Measurements from ENCODE around the gene NAGA. TPM values are rescaled to one million over a fixed set of nuclear protein-coding genes. Genes with fewer than 3 reads are reported as not detected.
A peak's percentile ranks its signal among the peaks of the same experiment; 100 is the strongest.
"Not testable (repeated sequence)": the region's sequence is repeated elsewhere in the genome, so short reads cannot be mapped to it uniquely, and the experiment has no call there.

Gene NAGA
- polyA plus RNA-seq, 6 donors from 2014 or later = 10.5 to 13.9 (median 11.3) TPM

DNA sequence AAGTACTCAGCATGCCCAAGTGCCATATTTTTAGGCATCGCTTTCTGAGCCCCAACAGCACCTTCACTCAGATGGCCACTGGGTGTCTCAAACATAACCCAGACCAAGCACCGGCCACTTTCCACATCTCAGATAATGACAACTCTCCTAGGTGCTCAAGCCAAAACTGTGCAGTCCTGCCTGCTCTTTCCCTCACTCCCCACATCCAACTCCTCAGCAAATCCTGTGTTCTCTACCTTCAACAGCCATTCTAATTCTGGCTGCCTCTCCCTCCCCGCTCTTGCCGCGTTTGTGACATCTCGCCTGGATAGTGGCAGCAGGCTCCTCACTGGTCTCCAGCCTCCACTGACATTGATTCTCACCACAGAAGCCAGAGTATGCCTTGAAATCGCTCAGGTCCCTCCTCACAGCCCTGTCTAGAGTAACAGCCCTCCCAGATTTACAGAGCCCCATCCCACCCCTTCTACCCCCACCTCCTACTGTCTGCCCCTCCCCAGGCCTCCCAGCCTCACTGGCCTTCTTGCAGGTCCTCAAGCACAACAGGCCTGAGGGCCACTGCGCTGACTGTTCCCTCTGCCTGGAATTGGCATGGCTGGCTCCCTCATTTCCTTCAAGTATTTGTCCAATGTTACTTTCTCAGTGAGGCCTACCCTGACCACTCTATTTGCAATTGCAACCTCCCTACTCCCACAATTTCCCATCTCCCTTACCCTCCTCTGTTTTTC lies 2.2 kb upstream of the NAGA start:
- Mint-ChIP-seq H3K4me1 (peaks cover 30 to 49% (median 33%) of the 10 kb centered on the region in 3 donors), H3K27me3 (no peaks in the 10 kb centered on the region)

DNA sequence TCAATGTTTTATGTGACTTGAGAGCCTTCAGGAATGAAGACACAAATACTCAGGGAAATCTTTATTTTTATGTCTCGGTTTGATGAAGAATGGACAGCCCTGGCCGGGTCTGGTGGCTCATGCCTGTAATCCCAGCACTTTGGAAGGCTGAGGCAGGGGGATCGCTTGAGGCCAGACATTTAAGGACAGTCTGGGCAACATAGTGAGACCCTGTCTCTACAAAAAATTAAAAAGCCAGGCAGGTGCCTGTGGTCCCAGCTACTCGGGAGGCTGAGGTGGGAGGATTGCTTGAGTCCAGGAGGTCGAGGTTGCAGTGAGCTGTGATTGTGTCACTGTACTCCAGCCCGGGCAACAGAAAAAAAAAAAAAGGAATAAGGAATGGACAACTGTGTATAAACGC lies 896 bp upstream of the NAGA start:
- not testable (repeated sequence) for ATAC-seq (ENCODE audit: low read depth in 2 of 2); H3K27me3 Mint-ChIP-seq; H3K9me3 Mint-ChIP-seq; DNase-seq; H3K36me3 Mint-ChIP-seq
- peaks cover 30 to 50% (median 33%) of the 10 kb centered on the region in 3 donors for H3K4me1 Mint-ChIP-seq
- H3K27ac Mint-ChIP-seq = peak overlapping the region in 4 of 6 donors; percentile 10 to 92 (median 76)
- H3K4me3 Mint-ChIP-seq = peak overlapping the region; percentile 52 to 98 (median 94)

More for the DNA sequence above, 2.2 kb upstream of the NAGA start:
- H3K36me3 Mint-ChIP-seq = no peaks in the 10 kb centered on the region
- DNase-seq = no peak
- H3K27ac Mint-ChIP-seq = peak overlapping the region in 4 of 6 donors; percentile 35 to 77 (median 66)
- ATAC-seq (ENCODE audit: low read depth in 2 of 2) = no peak
- H3K4me3 Mint-ChIP-seq = peak overlapping the region in 7 of 8 donors; percentile 59 to 81 (median 74)
- no peaks in the 10 kb centered on the region for H3K9me3 Mint-ChIP-seq

DNA sequence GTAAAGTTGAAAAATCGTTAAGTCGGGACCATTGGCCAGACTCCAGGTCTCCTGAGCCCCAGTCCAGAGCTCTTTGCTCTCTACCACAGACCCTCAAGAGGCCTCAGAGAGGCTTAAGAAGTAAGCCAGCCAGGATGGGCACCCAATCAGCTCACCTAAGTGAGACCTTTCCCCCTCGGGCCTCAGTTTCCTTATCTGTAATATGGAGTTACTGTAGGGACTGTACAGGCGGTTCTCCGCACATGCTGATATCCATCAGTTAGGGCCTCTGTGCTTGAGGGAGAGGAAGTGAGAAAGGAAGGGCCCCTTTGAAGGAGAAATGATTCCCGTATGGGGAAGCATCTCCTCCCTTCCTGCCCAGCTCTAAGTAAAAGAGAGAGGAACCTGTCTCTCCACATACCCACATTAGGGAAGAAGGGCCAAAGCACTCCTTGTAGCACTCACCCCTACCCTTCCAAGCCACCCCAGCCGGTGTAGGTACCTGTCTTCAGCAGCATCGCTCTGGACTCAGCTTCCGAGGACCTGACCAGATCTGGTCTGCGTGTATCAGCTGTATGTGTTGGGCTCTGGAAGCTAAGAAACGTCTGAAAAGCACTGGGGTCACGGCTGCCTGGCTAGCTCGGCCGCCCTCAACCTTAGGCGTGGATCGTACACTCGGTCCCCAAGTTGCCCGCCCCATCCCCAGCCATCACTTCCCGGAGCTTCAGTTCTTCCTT lies 653 bp downstream of the NAGA start:
- peak; percentile 1 to 6 for ATAC-seq (ENCODE audit: low read depth in 2 of 2)
- no peak for DNase-seq
- peak overlapping the region; percentile 72 to 95 (median 80) for H3K27ac Mint-ChIP-seq
- peak overlapping the region; percentile 92 to 98 (median 94) for H3K4me3 Mint-ChIP-seq
- H3K9me3 Mint-ChIP-seq = no peaks in the 10 kb centered on the region
- H3K4me1 Mint-ChIP-seq = peaks cover 27 to 46% (median 33%) of the 10 kb centered on the region in 3 donors
- H3K36me3 Mint-ChIP-seq = peaks cover 13 to 17% of the 10 kb centered on the region in 2 donors
- H3K27me3 Mint-ChIP-seq = no peaks in the 10 kb centered on the region

DNA sequence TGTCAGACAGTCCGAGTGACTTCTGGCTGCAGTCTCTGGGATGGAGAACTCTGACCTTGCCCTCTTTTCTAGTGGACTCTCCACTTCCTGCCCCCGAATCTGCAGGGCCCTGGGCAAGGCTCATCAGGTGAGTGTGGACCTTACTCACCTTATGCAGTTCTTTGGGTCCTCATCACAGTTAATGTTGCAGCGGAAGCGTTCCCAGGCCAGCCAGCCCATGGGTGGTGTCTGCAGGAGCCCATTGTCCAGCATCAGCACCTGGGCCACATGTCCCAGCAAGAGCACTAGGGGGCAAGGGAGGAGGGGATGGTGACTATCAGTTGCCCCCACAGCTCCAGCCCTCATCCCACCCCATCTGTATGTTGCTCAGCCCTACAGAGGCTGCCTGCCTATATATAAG lies 2.3 kb downstream of the NAGA start:
- Mint-ChIP-seq H3K9me3 (no peaks in the 10 kb centered on the region), H3K27ac (no peak overlapping the region), H3K36me3 (peaks cover 18 to 19% of the 10 kb centered on the region in 2 donors), H3K4me1 (peaks cover 24 to 42% (median 31%) of the 10 kb centered on the region in 3 donors), H3K27me3 (no peaks in the 10 kb centered on the region), H3K4me3 (peak overlapping the region in 1 of 8 donors; percentile 16)
- DNase-seq (no peak), ATAC-seq (ENCODE audit: low read depth in 2 of 2) (no peak)

DNA sequence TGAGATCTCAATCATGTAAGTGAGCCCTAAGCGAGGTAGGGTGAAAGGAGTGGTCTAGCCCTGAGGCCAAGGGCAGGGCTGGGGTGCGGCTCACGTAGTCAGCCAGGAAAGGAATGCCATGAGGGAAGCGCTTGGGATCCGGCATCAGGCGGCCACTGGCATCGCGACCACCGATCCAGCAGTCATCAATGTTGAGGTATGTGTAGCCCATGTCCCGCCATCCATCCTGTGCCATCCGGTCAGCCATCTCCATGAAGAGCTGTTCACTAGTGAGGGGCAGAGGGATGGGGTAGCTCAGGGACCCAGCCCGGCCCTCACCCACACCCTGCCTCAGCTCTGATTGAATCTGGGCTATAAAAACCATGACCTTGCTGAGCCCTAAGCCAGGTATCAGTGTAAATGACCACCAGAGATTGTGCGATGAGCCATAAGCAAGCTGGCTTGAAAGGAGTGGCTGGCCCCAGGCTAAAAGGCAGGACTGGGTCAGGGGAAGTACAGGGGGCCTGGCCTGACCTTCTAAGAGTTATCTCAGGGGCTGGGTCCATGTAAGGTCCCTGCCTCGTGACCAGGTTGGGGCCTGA lies 2.9 kb downstream of the NAGA start:
- no peak for DNase-seq

DNA sequence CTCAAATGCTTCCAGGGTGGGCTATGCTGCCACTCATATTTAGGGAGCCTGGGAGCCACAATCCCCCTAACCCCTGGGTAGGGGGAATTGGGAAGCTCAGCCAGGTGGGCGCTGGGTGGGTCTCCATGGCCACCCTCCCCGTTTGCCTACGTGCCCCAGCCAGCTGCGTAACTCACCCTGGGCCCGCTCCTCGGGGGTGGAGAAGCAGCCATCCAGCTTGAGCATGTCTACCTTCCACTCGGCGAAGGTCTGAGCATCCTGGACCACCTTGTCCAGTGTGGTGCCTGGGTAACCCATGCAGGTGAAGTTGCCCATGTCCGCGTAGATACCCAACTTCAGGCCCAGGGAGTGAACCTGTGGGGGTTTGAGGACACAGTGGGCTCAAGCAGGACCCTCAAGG lies 3.7 kb downstream of the NAGA start:
- Mint-ChIP-seq H3K4me1 (peaks cover 17 to 34% (median 23%) of the 10 kb centered on the region in 3 donors), H3K36me3 (peaks cover 19 to 23% of the 10 kb centered on the region in 2 donors), H3K27me3 (no peaks in the 10 kb centered on the region), H3K27ac (no peak overlapping the region), H3K9me3 (no peaks in the 10 kb centered on the region), H3K4me3 (no peak overlapping the region)
- ATAC-seq (ENCODE audit: low read depth in 2 of 2) (no peak), DNase-seq (no peak)

More for the DNA sequence above, 2.9 kb downstream of the NAGA start:
- H3K4me3 Mint-ChIP-seq = no peak overlapping the region
- no peak for ATAC-seq (ENCODE audit: low read depth in 2 of 2)
- H3K4me1 Mint-ChIP-seq = peaks cover 19 to 38% (median 26%) of the 10 kb centered on the region in 3 donors
- H3K36me3 Mint-ChIP-seq = peaks cover 19 to 23% of the 10 kb centered on the region in 2 donors
- peak overlapping the region in 1 of 6 donors; percentile 86 for H3K27ac Mint-ChIP-seq
- H3K9me3 Mint-ChIP-seq = no peaks in the 10 kb centered on the region
- no peaks in the 10 kb centered on the region for H3K27me3 Mint-ChIP-seq

DNA sequence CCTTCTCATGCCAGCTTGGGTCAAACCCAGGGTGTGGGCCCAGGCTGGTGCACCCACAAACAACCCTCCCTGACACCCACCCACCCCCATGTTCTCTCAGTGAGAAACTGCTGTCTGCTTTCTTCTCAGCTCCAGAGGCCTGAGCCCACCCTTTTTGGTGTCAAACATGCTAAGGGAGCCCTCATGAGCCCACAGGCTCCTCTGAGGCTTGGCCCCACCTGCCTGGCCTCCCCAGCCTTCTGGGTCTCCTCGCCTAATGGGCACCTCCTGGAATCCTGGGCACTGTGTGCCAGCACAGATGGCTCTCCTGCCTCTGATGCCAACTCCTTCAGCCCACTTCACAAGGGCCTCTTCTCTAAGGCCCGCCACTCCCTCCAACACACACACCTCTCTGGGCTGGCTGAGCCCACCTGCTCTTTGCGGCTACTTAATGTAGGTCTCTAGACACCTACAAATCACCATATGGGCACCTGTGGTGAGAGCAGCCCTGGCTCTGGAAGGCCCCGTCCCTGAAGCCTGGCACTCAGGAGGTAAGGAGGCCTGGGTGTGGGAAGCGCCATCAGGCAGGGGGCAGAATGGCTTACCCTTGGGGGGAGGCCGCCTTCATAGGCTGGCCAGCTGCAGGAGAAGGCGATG lies 4.4 kb downstream of the NAGA start:
- H3K27ac Mint-ChIP-seq = no peak overlapping the region
- peaks cover 15 to 28% (median 17%) of the 10 kb centered on the region in 3 donors for H3K4me1 Mint-ChIP-seq
- H3K36me3 Mint-ChIP-seq = peaks cover 21 to 23% of the 10 kb centered on the region in 2 donors
- ATAC-seq (ENCODE audit: low read depth in 2 of 2) (no peak), DNase-seq (no peak)
- H3K27me3 Mint-ChIP-seq = no peaks in the 10 kb centered on the region
- H3K4me3 Mint-ChIP-seq = no peak overlapping the region
- no peaks in the 10 kb centered on the region for H3K9me3 Mint-ChIP-seq

DNA sequence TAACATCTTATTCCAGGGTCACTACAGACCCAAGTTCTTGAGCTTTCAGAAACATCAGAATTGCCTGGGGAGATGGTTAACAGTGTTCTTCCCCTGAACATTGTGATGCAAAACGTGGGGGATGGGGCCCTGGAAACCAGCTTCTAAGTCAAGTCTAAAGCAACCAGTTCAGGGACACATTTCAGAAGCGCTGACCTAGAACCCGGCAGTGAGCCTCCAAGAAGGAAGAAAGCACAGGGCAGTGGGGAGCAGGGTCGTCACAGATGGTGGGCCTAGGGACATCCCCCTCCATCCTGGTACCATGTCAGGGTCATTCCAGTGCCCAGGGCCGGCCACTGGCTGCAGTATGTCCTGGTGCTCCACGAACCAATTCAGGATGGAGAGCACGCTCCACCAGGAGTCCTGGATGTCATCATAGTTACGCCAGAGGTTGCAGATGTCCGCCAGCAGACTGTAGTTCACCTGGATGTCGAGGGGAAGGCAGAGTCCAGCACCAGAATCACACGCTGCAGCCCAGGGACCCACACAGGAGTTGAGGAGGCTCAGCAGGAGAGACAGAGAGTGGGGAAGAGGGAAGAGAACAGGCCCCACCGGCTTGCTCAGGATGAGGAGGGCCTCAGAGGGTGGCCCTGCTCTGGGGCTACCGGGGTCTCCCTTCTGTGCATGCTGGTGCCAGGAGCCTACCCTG lies 5.0 kb downstream of the NAGA start:
- Mint-ChIP-seq H3K36me3 (peaks cover 23 to 26% of the 10 kb centered on the region in 2 donors), H3K27ac (peak overlapping the region in 1 of 6 donors; percentile 67)
- no peak for DNase-seq

DNA sequence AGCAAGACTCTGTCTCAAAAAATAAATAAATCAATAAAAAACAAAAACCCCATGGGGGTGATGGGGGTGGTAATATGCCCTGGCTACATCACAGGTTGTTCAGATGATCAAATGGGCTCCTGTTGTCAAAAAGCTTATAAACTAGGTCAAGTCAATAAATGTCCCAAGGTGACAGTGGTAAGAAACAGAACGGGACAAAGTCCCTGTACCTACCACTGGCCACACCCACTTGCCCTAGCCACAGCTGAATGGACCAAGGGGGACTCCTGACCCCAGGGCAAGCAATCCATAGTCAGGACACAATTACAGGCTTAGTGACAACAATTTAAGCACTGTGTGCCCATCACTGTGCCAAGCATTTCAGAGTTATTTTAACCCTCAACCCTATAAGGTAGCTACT lies 6.0 kb downstream of the NAGA start:
- ATAC-seq (ENCODE audit: low read depth in 2 of 2) (no peak), DNase-seq (no peak)
- Mint-ChIP-seq H3K27ac (no peak overlapping the region), H3K4me1 (peaks cover 0 to 13% (median 1%) of the 10 kb centered on the region in 3 donors), H3K9me3 (no peaks in the 10 kb centered on the region), H3K36me3 (peaks cover 23 to 26% of the 10 kb centered on the region in 2 donors), H3K27me3 (no peaks in the 10 kb centered on the region), H3K4me3 (no peak overlapping the region)

More for the DNA sequence above, 5.0 kb downstream of the NAGA start:
- Mint-ChIP-seq H3K27me3 (no peaks in the 10 kb centered on the region), H3K4me1 (peaks cover 9 to 21% (median 11%) of the 10 kb centered on the region in 3 donors), H3K4me3 (no peak overlapping the region), H3K9me3 (no peaks in the 10 kb centered on the region)
- no peak for ATAC-seq (ENCODE audit: low read depth in 2 of 2)

DNA sequence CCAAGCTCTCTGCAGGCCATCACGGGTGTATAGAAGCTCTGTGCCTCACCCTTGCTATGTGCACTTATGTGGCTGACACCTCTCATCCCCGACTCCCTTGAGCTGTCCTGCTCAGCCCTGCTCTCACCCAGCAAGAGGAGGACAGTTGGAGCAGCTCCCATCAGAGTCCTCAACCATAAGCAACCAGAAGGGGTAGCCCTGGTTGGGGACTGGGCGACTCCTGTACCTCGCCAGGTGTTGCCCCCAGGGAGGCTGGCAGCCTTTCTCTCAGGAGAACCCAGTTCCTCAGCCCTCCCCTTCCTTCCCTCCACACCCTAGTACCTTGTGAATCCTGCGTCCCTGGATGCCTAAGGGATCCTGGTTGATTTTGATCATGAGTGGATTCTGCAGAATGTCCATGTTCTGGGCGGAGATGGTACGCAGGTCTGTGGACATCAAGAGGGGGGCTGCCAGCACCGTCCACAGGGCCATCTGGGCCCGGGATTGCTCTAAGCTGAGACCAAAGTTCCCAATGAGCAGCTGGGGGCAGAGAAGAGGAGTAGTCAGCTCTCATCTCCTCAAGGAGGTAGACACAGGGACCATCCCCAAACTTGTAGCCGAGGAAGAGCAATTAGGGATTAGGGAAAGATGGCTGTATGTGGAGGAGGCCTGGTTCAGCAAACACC lies 8.0 kb downstream of the NAGA start:
- DNase-seq = no peak
- Mint-ChIP-seq H3K27ac (peak overlapping the region in 1 of 6 donors; percentile 6), H3K36me3 (peaks cover 28 to 33% of the 10 kb centered on the region in 2 donors), H3K4me1 (peaks cover 0 to 2% (median 0%) of the 10 kb centered on the region in 3 donors), H3K4me3 (peak overlapping the region in 1 of 8 donors; percentile 12), H3K9me3 (peaks cover 0 to 5% (median 0%) of the 10 kb centered on the region in 7 donors), H3K27me3 (no peaks in the 10 kb centered on the region)
- no peak for ATAC-seq (ENCODE audit: low read depth in 2 of 2)

DNA sequence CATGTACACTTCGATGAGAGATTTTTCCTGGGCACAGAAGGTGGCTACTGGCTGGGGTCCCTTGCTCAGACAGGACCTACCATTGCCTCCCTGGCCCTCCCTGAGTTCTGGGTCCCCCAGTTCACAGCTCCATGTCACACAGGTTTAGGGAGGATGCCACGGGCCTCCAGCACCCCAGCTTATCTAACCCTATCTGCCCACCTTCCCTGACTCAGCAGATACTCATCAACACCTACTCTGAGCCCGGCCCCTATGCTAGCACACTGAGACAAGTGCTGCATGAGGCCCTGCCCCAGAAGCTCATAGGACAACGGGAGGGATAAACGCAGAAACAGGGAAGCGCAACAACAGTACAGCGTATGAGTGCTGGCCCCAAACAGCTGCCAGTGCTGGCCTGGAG lies 9.6 kb downstream of the NAGA start:
- Mint-ChIP-seq H3K4me1 (no peaks in the 10 kb centered on the region), H3K27me3 (no peaks in the 10 kb centered on the region), H3K4me3 (no peak overlapping the region), H3K9me3 (peaks cover 6 to 19% (median 8%) of the 10 kb centered on the region in 7 donors), H3K27ac (no peak overlapping the region), H3K36me3 (peaks cover 33 to 36% of the 10 kb centered on the region in 2 donors)
- no peak for ATAC-seq (ENCODE audit: low read depth in 2 of 2)
- no peak for DNase-seq

DNA sequence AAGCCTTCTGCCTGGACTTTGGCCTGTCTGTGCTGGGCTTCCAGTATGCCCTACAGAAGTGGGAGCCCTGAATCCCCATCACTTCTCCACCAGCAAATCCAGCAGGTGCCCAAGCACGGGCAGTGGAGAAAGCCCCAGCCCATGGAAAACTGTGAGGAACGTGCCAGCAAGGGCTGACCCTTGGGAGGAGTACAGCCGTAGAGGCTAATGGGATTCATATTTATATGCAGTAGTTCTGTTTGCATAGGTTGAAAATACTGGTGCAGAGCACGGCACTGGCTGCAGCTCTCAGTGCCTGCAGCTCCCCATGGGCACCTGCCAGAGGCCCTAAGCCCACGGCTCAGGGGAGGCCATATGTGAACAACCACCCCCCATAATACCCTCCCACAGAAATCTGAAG lies 10.1 kb downstream of the NAGA start:
- H3K9me3 Mint-ChIP-seq = peaks cover 6 to 19% (median 8%) of the 10 kb centered on the region in 7 donors
- no peaks in the 10 kb centered on the region for H3K4me1 Mint-ChIP-seq
- peaks cover 30% of the 10 kb centered on the region in 2 donors for H3K36me3 Mint-ChIP-seq
- H3K27me3 Mint-ChIP-seq = no peaks in the 10 kb centered on the region
- ATAC-seq (ENCODE audit: low read depth in 2 of 2) = no peak
- no peak overlapping the region for H3K27ac Mint-ChIP-seq
- DNase-seq = no peak
- H3K4me3 Mint-ChIP-seq = no peak overlapping the region

Measured in naive B cell (primary cell).